Thymus (tissue), 11 donors: ENCODE measurements around the gene IL17RA. TPM values are rescaled to one million over a fixed set of nuclear protein-coding genes. Genes with fewer than 3 reads are reported as not detected.

Experiments used
- DNase-seq, 9 donors: peaks; one replicate each; pipeline ENCODE4 v3.0.0-alpha.2; 2013; ENCODE audit warnings: low spot score in 9 of 9, low read depth in 6 of 9, missing footprints in 1 of 9
- H3K27ac ChIP-seq, 2 donors: one replicate each; pipeline ENCODE4 v1.5.1; 2013; ENCODE audit warnings: control low read depth in 1 of 2, low read depth in 1 of 2, low read length in 1 of 2, mild to moderate bottlenecking in 1 of 2, moderate library complexity in 1 of 2
- H3K27me3 ChIP-seq, 2 donors: one replicate each; pipeline ENCODE4 v1.5.1; 2013; ENCODE audit warnings: low read length in 1 of 2; ENCODE audit not compliant: control insufficient read depth in 2 of 2, insufficient read depth in 1 of 2
- H3K36me3 ChIP-seq, 2 donors: one replicate each; pipeline ENCODE4 v1.5.1; 2013; ENCODE audit warnings: low read length in 1 of 2, mild to moderate bottlenecking in 1 of 2, moderate library complexity in 1 of 2; ENCODE audit not compliant: control insufficient read depth in 2 of 2, insufficient read depth in 2 of 2
- H3K4me1 ChIP-seq, 2 donors: one replicate each; pipeline ENCODE4 v1.5.1; 2013; ENCODE audit warnings: low read length in 2 of 2; ENCODE audit not compliant: control insufficient read depth in 2 of 2, insufficient read depth in 2 of 2
- H3K4me3 ChIP-seq, 2 donors: one replicate each; pipeline ENCODE4 v1.5.1; 2013; ENCODE audit warnings: low read length in 2 of 2, control low read depth in 1 of 2, mild to moderate bottlenecking in 1 of 2
- H3K9me3 ChIP-seq, 2 donors: one replicate each; pipeline ENCODE4 v1.5.1; 2013; ENCODE audit warnings: low read length in 1 of 2, mild to moderate bottlenecking in 1 of 2; ENCODE audit not compliant: control insufficient read depth in 2 of 2, insufficient read depth in 1 of 2
- WGBS: extraction: QIAGEN DNeasy Blood & Tissue Kit; methylation state at CpG from one replicate; pipeline ENCODE4 v1.1.7; 2013; 5-methylcytosine and 5-hydroxymethylcytosine counted together
- polyA plus RNA-seq: library from polyadenylated mRNA; stranded (reverse); fragments of 200-250 nt; gene quantifications from one replicate; pipeline ENCODE4 v1.2.3, GENCODE V29; 2013
- total RNA-seq: library from RNA; stranded (reverse); fragments of 120-200 nt; gene quantifications from one replicate; pipeline ENCODE4 v1.2.4, GENCODE V29; 2013
- donor health status: healthy.

The IL17RA gene
- total and polyA plus RNA-seq, 2 donors: 11.3 to 16.1 TPM

GRCh38 chr22:17115236-17115635 is 30.4 kb downstream of the IL17RA start:
- Histone ChIP-seq H3K4me3 (no peak overlapping the region), H3K9me3 (no peaks in the 10 kb centered on the region), H3K36me3 (peaks cover 5 to 19% of the 10 kb centered on the region in 2 donors), H3K27ac (no peak overlapping the region), H3K4me1 (peaks cover 34 to 48% of the 10 kb centered on the region in 2 donors), H3K27me3 (peaks cover 9 to 17% of the 10 kb centered on the region in 2 donors)
- no peak for DNase-seq
- 61% methylated on average over 4 of the region's 4 CpGs for WGBS

GRCh38 chr22:17115945-17116565 is 31.3 kb downstream of the IL17RA start:
- Histone ChIP-seq H3K9me3 (no peaks in the 10 kb centered on the region), H3K36me3 (peaks cover 4 to 15% of the 10 kb centered on the region in 2 donors), H3K27ac (no peak overlapping the region), H3K4me3 (no peak overlapping the region), H3K27me3 (peaks cover 16 to 23% of the 10 kb centered on the region in 2 donors), H3K4me1 (peaks cover 41 to 48% of the 10 kb centered on the region in 2 donors)
- WGBS: 2% methylated on average over 5 of the region's 5 CpGs
- DNase-seq: peak in 2 of 9 donors; percentile 19 to 62

- WGBS: 27% methylated on average over 6 of the region's 6 CpGs
- Histone ChIP-seq H3K4me3 (no peak overlapping the region), H3K27me3 (peaks cover 22 to 30% of the 10 kb centered on the region in 2 donors), H3K4me1 (peaks cover 45 to 53% of the 10 kb centered on the region in 2 donors), H3K9me3 (no peaks in the 10 kb centered on the region), H3K27ac (peak overlapping the region in 1 of 2 donors; percentile 6), H3K36me3 (peaks cover 0 to 8% of the 10 kb centered on the region in 2 donors)
- DNase-seq: no peak
Observed at GRCh38 chr22:17116572-17117330, 32.0 kb downstream of the IL17RA start.

- DNase-seq: no peak
- Histone ChIP-seq H3K27ac (no peak overlapping the region), H3K4me3 (no peak overlapping the region), H3K9me3 (no peaks in the 10 kb centered on the region), H3K4me1 (peaks cover 45 to 53% of the 10 kb centered on the region in 2 donors), H3K27me3 (peaks cover 28 to 37% of the 10 kb centered on the region in 2 donors), H3K36me3 (peaks cover 0 to 2% of the 10 kb centered on the region in 2 donors)
- 79% methylated on average over 3 of the region's 3 CpGs for WGBS
Observed at GRCh38 chr22:17117400-17117799, 32.6 kb downstream of the IL17RA start.

- DNase-seq: peak in 3 of 9 donors; percentile 20 to 62 (median 32)
- H3K4me1 ChIP-seq: peaks cover 45 to 53% of the 10 kb centered on the region in 2 donors
- H3K27ac ChIP-seq: no peak overlapping the region
- no peak overlapping the region for H3K4me3 ChIP-seq
- H3K27me3 ChIP-seq: peaks cover 31 to 41% of the 10 kb centered on the region in 2 donors
- no peaks in the 10 kb centered on the region for H3K36me3 ChIP-seq
- WGBS: 8% methylated on average over 4 of the region's 4 CpGs
- H3K9me3 ChIP-seq: no peaks in the 10 kb centered on the region
Observed at GRCh38 chr22:17117890-17118289, 33.1 kb downstream of the IL17RA start.

- Histone ChIP-seq H3K9me3 (no peaks in the 10 kb centered on the region), H3K27ac (no peak overlapping the region), H3K4me3 (no peak overlapping the region), H3K36me3 (no peaks in the 10 kb centered on the region), H3K27me3 (peaks cover 31 to 46% of the 10 kb centered on the region in 2 donors), H3K4me1 (peaks cover 45 to 53% of the 10 kb centered on the region in 2 donors)
- WGBS: 51% methylated on average over 4 of the region's 4 CpGs
- no peak for DNase-seq
Observed at GRCh38 chr22:17118342-17118741, 33.5 kb downstream of the IL17RA start.

- Histone ChIP-seq H3K27me3 (peaks cover 31 to 50% of the 10 kb centered on the region in 2 donors), H3K4me1 (peaks cover 45 to 51% of the 10 kb centered on the region in 2 donors), H3K36me3 (no peaks in the 10 kb centered on the region), H3K27ac (no peak overlapping the region), H3K9me3 (no peaks in the 10 kb centered on the region), H3K4me3 (no peak overlapping the region)
- peak in 1 of 9 donors; percentile 21 for DNase-seq
- 44% methylated on average over 63 of the region's 63 CpGs for WGBS
Observed at GRCh38 chr22:17119481-17120202, 34.8 kb downstream of the IL17RA start.

- H3K27ac ChIP-seq: no peak overlapping the region
- no peaks in the 10 kb centered on the region for H3K9me3 ChIP-seq
- H3K4me3 ChIP-seq: peak overlapping the region in 1 of 2 donors; percentile 54
- H3K4me1 ChIP-seq: peaks cover 44 to 48% of the 10 kb centered on the region in 2 donors
- WGBS: 3% methylated on average over 45 of the region's 45 CpGs
- H3K36me3 ChIP-seq: no peaks in the 10 kb centered on the region
- peak in 3 of 9 donors; percentile 50 to 55 (median 53) for DNase-seq
- peaks cover 31 to 50% of the 10 kb centered on the region in 2 donors for H3K27me3 ChIP-seq
Observed at GRCh38 chr22:17120281-17120680, 35.5 kb downstream of the IL17RA start.
